DMS53 treated with DMSO at 0.1 percent for 48 hours (cell line): ENCODE results near the gene PRRC2A.

Experiments used
- DNase-seq: peaks from one replicate; lab custom pipeline; 2025; ENCODE audit not compliant: unreplicated experiment; lab: John Stamatoyannopoulos, UW

The PRRC2A gene

DNA sequence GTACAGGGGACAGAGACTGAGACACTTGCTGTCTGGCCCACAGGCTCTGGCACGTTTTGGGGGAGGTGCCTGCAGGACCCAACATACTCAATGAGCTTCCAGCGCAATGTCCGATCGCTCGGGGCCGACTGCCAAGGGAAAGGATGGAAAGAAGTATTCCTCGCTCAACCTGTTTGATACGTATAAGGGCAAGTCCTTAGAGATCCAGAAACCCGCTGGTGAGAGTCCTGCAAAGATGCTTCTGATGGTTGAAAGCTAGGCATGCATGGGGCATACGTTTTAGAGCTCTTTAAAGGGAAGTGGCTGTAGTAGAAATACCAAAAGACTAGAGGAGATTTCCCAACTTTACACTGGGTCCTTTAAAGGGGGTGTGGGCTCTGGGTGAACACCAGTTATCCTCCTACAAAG is 2.2 kb downstream of the PRRC2A start:
- DNase-seq = no peak

DNA sequence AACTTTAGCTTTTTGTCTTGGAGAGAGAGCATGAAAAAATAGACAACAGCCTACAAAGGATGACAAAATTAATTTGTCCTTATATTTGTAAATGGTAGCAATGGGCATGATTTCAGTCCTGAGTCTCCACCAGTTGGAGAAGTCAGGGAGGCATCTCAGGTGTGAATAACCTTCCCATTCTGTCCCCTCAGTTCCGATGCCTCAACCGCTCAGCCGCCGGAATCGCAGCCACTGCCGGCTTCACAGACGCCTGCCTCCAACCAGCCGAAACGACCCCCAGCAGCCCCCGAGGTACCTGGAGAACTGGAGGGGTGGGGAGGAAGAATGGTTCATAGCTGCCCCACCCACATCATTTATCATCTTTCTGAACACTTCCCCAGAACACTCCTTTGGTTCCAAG is 3.6 kb downstream of the PRRC2A start:
- no peak for DNase-seq

DNA sequence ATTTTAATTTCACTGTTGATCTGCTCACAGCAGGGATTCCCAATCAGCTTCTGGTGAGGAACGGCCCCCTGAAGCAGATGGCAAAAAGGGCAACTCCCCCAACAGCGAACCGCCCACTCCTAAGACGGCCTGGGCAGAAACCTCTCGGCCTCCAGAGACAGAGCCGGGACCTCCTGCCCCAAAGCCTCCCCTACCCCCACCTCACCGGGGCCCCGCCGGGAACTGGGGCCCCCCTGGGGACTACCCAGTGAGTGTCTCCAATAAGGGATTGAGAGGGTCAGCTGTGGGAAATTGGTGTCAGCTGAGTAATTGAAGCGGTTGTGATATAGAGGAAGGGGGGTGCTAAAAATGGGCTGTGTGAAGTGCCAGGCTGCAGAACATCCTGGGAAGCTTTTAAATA is 6.4 kb downstream of the PRRC2A start:
- no peak for DNase-seq

- DNase-seq = no peak
These were observed 7.3 kb downstream of the PRRC2A start for GRCh38 chr6:31627690-31628287.

- DNase-seq = no peak
These were observed 8.5 kb downstream of the PRRC2A start for GRCh38 chr6:31629014-31629413.

DNA sequence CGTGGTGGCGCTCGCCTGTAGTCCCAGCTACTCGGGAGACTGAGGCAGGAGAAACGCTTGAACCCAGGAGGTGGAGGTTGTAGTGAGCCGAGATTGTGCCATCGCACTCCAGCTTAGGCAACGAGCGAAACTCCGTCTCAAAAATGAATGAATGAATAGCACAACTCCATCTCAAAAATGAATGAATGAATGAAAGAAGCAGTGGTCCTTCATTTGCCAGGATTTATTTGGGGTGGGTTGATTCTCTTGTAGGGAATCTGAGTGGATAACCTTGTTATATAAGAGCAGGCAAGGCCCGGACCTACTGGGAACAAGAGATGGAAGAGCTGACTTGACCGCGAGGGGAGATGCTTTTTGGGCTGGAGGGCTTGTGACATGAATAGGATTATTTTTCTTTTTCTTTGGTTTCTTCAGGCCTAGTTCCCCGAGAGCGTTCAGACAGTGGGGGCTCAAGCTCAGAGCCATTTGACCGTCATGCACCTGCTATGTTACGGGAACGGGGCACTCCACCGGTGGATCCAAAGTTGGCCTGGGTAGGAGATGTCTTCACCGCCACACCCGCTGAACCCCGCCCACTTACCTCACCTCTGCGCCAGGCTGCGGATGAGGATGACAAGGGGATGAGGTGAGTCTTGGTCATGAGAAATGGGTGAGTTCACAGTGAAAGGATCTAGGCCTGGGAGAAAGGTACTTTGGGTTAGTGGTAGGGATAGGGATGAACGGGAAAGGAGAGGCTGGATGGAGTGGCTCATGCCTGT is 9.8 kb downstream of the PRRC2A start:
- no peak for DNase-seq

- DNase-seq = no peak
These were observed 10.7 kb downstream of the PRRC2A start for GRCh38 chr6:31631209-31631608.

- no peak for DNase-seq
These were observed 11.3 kb downstream of the PRRC2A start for GRCh38 chr6:31631681-31632278.

- DNase-seq = no peak
These were observed 11.9 kb downstream of the PRRC2A start for GRCh38 chr6:31632279-31632946.

DNA sequence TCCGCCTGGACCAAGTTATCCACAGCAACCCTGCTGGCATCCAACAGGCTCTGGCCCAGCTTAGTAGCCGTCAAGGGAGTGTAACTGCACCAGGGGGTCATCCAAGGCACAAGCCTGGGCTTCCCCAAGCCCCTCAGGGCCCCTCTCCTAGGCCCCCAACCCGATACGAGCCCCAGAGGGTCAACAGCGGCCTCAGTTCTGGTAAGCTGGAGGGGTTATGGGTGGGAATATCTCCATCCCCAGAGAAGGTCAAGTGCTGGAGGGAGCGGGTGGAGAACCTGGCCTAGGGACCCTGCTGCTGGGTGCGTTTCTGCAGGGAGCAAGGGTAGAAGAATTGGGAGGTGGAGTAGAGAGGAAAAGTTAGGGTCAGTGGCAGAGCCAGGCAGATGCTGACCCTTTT is 12.9 kb downstream of the PRRC2A start:
- DNase-seq = no peak

GRCh38 chr6:31634131-31634530 is 13.6 kb downstream of the PRRC2A start:
- DNase-seq = no peak

DNA sequence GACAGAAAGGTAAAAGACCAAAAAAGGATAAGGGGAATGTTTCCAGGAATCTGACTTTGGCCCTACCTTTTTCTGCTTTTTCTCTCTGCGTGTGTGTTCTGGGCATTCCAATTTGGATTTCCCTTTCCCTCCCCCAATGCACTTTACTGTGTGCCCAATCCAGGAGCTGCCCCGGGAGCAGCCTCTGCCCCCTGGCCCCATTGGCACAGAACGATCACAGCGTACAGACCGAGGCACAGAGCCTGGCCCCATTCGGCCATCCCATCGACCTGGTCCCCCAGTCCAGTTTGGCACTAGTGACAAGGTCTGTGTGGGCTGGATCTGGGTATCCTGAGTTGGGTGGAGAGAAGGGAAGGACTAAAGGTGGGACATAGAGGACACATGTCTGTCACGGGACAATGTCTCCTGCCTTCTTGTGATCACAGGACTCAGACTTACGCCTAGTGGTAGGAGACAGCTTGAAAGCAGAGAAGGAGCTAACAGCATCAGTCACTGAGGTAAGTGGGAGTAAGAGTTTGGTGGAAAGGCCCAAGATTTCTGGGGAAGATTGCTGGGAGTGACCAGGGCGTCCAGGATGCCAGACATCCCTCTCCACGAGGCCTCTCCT is 14.6 kb downstream of the PRRC2A start:
- DNase-seq = no peak

GRCh38 chr6:31636698-31637596 is 16.4 kb downstream of the PRRC2A start:
- no peak for DNase-seq

GRCh38 chr6:31639043-31639442 is 18.5 kb downstream of the PRRC2A start:
- no peak for DNase-seq

GRCh38 chr6:31639449-31639861 is 18.9 kb downstream of the PRRC2A start:
- DNase-seq = no peak

- no peak for DNase-seq
These were observed 20.1 kb downstream of the PRRC2A start for GRCh38 chr6:31640612-31641011.

DNA sequence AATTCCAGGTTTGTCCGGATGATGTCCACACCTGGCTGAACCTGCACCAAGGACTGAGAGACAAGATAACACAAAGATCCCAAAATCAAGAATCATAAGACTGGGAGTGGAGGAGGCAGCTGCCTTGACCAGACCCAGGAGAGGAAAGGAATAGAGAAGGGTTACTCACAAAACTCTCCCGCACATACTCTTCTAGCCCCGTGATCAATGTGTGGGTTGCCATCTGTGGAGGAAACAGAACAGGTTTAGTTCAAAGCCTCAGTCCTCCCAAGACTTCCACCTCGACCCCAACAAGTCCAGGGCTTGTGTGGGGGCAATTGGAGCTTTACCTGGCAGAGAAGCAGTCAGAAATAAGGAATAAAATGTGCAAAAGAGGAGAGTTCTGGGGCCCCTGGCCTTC is 20.9 kb downstream of the PRRC2A start:
- no peak for DNase-seq

DNA sequence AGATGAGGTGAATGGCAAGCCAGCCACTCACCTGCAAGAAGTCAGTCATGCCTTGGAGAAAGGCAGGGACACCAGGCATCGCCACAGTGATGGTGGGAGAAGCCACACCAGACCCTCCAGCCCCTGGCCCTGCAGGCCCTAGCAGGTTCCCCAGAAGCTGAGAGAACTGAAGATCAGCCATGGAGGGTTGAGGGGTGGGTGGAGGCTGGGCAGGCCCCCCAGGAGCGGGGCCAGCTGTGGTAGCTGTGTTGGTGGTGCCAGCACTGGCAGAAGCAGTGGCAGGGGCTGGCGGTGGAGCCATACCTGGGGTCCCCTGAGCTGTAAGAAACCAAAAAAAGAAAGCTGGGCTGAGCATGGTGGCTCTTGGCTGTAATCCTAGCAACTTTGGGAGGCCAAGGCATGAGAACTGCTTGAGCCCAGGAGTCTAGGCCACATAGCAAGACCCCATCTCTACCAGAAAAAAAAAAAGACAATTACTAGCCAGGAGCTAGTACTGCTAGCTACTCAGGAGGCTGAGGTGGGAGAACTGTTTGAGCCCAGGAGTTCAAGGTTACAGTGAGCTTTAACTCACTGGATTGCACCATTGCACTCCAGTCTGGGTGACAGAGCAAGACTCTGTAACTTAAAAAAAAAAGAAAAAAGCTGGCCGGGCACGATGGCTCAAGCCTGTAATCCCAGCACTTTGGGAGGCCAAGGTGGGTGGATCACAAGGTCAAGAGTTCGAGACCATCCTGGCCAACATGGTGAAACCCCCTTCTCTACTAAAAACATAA is 22.5 kb downstream of the PRRC2A start:
- DNase-seq = no peak

- DNase-seq = no peak
These were observed 23.4 kb downstream of the PRRC2A start for GRCh38 chr6:31643818-31644454.
